DLD1 (cell line): ENCODE results near the gene DHRS3.
"Not testable (repeated sequence)": the region's sequence is repeated elsewhere in the genome, so short reads cannot be mapped to it uniquely, and the experiment has no call there.

Experiments used
- in situ Hi-C: cut with HindIII; loops from 2 replicates; pipeline ENCODE4 v1.10.0; 2017; ENCODE audit warnings: low sequenced_read_pairs

The DHRS3 gene

GRCh38 chr1:12617901-12618660, at the start of gene DHRS3:
Gene DHRS3, minus strand, starts transcription at chr1:12618210. Its CDS starts 862 bp downstream, at chr1:12617348.
- in situ Hi-C loops = no loop called here

DNA sequence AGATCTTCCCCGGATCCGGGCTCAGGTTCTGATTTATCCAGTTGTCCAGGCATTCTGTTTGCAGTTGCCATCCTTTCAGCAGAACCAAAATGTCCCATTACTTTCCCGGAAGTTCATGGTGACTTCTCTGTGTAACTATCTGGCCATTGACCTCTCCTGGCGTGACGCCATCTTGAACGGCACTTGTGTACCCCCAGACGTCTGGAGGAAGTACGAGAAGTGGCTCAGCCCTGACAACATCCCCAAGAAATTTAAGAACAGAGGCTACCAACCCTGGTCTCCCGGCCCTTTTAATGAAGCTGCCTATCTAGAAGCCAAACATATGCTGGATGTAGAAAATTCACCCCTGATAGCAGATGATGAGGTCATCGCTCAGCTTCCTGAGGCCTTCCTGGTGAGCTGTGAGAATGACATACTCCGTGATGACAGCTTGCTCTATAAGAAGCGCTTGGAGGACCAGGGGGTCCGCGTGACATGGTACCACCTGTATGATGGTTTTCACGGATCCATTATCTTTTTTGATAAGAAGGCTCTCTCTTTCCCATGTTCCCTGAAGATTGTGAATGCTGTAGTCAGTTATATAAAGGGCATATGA, 48.2 kb upstream of the DHRS3 start:
- in situ Hi-C loops = no loop called here

- in situ Hi-C loops = no loop called here
These were observed 47.5 kb upstream of the DHRS3 start for GRCh38 chr1:12665511-12665910.

GRCh38 chr1:12662556-12662955, 44.5 kb upstream of the DHRS3 start:
- in situ Hi-C loops = no loop called here

- in situ Hi-C loops = no loop called here
These were observed 43.7 kb upstream of the DHRS3 start for GRCh38 chr1:12661606-12662219.

- in situ Hi-C loops = no loop called here
These were observed 40.8 kb upstream of the DHRS3 start for GRCh38 chr1:12658531-12659453.

- in situ Hi-C loops = not testable (repeated sequence)
These were observed 40.0 kb upstream of the DHRS3 start for GRCh38 chr1:12657885-12658512.

DNA sequence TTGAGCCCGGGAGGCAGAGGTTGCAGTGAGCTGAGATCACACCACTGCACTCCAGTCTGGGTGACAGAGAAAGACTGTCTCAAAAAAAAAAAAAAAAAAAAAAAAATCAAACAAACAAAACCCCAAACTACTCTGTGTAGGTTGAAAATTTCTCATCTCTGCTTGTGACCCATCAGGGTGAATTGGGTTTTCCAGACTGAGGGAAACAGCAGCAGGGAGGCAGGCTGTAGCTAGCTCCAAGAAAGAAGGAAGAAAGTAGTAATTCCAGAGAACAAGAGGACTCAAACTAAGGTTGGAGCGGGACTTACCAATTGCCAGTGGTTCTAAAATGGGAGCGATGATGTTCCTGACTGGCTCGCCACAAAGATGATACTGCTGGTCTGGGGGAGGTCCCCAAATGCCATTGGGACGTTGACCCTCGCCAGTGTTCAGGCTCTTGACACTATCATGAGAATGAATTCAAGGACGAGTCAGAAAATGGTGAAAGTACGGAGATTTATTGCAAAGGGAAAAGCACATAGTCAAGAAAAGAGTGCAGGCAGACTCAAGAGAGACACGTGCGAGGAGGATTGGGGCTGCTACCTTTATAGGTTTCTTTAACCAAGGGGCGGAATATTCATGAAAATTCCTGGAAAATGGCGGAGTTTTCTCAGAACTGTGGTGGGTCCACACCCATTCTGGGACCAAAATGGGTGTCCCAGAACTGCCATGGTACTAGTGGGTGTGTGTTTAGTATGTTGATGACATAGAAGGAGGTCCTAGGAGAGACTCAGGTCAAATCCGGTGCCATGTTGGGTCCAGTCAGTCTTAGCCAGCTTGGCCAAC, 39.3 kb upstream of the DHRS3 start:
- in situ Hi-C loops = no loop called here

- in situ Hi-C loops = no loop called here
These were observed 38.6 kb upstream of the DHRS3 start for GRCh38 chr1:12656575-12656974.

GRCh38 chr1:12654657-12655056, 36.6 kb upstream of the DHRS3 start:
- in situ Hi-C loops = no loop called here

GRCh38 chr1:12654004-12654567, 36.1 kb upstream of the DHRS3 start:
- in situ Hi-C loops = no loop called here

- in situ Hi-C loops = no loop called here
These were observed 32.0 kb upstream of the DHRS3 start for GRCh38 chr1:12649971-12650421.

DNA sequence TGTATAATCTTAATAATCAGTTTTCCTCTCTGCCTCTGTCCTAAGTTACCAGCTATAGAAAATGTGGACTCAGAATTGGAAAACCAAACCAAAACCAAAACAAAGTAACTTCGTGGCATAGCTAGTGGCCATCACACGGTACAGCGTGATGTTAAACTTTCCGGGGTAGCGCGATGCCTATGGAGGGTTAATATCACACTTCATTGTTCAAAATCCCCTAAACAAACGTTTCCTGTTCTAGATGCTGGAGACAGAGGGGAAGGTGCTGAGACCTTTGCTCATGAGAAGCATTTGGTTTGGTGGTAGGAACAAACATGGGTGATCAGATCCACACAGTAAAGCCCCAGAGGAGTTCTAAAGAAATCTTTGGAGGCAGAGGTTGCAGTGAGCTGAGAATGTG, 30.7 kb upstream of the DHRS3 start:
- in situ Hi-C loops = no loop called here

GRCh38 chr1:12645401-12645800, 27.4 kb upstream of the DHRS3 start:
- in situ Hi-C loops = not testable (repeated sequence)

DNA sequence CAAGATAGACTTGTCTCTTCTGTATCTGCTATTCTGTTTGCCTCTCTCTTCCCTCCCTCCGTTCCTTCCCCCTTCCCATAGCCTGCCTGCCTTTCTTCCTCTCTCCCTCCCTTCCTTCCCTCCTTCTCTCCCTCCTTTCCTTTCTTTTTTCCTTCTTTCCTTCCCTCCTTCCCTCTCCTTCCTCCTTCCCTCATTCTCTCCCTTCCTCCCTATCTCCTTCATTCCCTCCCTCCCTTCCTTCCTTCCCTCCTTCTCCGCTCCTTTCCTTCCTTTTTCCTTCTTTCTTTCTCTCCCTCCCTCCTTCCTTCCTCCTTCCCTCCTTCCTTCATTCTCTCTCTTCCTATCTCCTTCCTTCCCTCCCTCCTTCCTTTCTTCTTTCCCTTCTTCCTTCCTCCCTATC, 26.8 kb upstream of the DHRS3 start:
- in situ Hi-C loops = no loop called here

DNA sequence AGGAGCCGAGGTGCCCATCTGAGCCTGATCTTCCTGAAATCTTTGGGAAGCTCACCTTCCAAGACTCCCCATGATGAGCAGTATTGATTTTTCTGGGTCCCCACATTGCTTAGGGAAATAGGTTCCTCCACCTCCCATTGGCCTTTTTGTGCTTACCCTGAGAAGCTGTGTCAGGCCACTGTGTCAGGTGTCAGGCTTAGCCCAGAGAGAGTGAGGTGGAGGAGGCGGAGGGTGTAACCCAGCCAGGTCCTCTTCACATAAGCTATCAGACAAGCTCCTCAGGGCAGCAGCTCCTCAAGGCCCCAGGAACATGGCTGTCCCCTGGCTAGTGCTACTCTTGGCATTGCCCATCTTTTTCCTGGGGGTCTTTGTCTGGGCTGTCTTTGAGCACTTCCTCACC, 26.2 kb upstream of the DHRS3 start:
- in situ Hi-C loops = no loop called here

DNA sequence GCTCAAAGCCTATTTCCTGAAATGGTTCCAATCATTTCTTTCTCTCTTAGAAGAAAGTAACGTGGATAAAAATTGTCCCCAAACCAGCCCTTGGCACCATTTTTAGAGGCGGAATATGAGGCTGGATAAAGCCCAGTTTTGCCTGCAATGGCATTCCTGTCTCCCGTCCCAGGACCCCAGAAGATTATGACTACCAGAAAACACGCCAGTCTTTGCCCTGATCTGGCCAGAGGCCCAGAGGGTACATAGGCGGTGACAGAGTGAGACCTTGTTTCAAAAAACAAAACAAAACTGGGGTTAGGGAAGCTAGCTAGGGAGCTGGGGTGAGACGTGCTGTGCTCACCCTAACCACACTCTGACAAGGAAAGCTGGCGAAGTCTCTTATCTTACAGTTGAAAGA, 25.8 kb upstream of the DHRS3 start, which contains the start of gene AADACL4:
AADACL4 (plus strand) TSS at position 301 of the 400 bp plus-strand sequence. CDS start 462 bp downstream, outside the sequence.
- in situ Hi-C loops = no loop called here

DNA sequence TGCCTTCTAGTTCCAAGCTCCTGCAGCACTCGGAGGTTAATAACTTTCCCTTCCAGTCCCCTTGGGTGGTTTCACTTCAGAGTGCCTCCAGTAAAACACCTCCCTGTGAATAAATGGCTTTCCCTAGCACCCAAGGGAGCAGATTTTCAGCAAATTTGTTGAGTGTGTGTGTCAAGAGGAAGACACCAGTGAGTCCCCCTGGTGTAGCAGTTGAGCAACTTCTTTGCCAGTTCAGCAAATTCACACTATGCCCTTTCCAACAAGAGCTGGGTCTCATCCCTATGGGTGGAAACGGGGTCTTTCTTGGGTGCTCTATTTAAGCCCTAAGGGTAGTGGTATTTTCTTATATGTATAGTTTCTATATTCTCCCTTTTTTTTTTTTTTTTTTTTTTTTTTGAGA, 25.1 kb upstream of the DHRS3 start:
- in situ Hi-C loops = no loop called here

GRCh38 chr1:12640958-12641272, 22.9 kb upstream of the DHRS3 start:
- in situ Hi-C loops = no loop called here
